Upper lobe of left lung (tissue), 6 donors: ENCODE measurements around the gene MAPK11. TPM values are rescaled to one million over a fixed set of nuclear protein-coding genes. Genes with fewer than 3 reads are reported as not detected.

Source experiments
- ATAC-seq, 2 donors: fragments of 200-7000 bp; cut with Tn5 transposase; one replicate each; pipeline ENCODE4 v1.9.1; 2022; ENCODE audit warnings: mild to moderate bottlenecking in 2 of 2, moderate library complexity in 2 of 2; ENCODE audit not compliant: low FRiP score in 2 of 2
- DNase-seq, 2 donors: peaks; one replicate each; pipeline ENCODE4 v3.0.0-alpha.2; 2019 to 2020
- H3K27ac ChIP-seq, 4 donors: fragments of 200-600 bp; sonication (generic); one replicate each; pipeline ENCODE4 v1.5.1; 2016 to 2019
- H3K27me3 ChIP-seq, 4 donors: fragments of 200-600 bp; sonication (generic); one replicate each; pipeline ENCODE4 v1.5.1; 2017 to 2019
- H3K36me3 ChIP-seq, 4 donors: fragments of 200-600 bp; sonication (generic); one replicate each; pipeline ENCODE4 v1.5.1; 2016 to 2019
- H3K4me1 ChIP-seq, 4 donors: fragments of 200-600 bp; sonication (generic); one replicate each; pipeline ENCODE4 v1.5.1; 2018 to 2019
- H3K4me3 ChIP-seq, 4 donors: fragments of 200-600 bp; sonication (generic); one replicate each; pipeline ENCODE4 v1.5.1; 2017 to 2019; ENCODE audit warnings: mild to moderate bottlenecking in 2 of 4, moderate library complexity in 1 of 4
- H3K9me3 ChIP-seq, 4 donors: fragments of 200-600 bp; sonication (generic); one replicate each; pipeline ENCODE4 v1.5.1; 2018 to 2019
- EP300 ChIP-seq, 4 donors: sonication (generic); formaldehyde crosslinking; IDR thresholded peaks; one replicate each; pipeline ENCODE4 v1.5.1; 2017; ENCODE audit warnings: antibody characterized with exemption in 4 of 4, control low read depth in 2 of 4
- POLR2A ChIP-seq, 4 donors: fragments of 450-650 bp; IDR thresholded peaks; one replicate each; pipeline ENCODE4 v1.5.1; 2016 to 2017; ENCODE audit warnings: antibody characterized with exemption in 4 of 4, mild to moderate bottlenecking in 2 of 4
- POLR2AphosphoS5 ChIP-seq, 2 donors: sonication (generic); formaldehyde crosslinking; IDR thresholded peaks; one replicate each; pipeline ENCODE4 v1.5.1; 2017; ENCODE audit warnings: antibody characterized with exemption in 2 of 2
- WGBS, 2 donors: methylation state at CpG; one replicate each; pipeline ENCODE4 v1.1.5; 2017 to 2018; 5-methylcytosine and 5-hydroxymethylcytosine counted together
- total RNA-seq, 6 donors: library from RNA; depleted of rRNA in 4 of 6; stranded (reverse); fragments of >200 nt in 4 of 6; gene quantifications; one replicate each; pipeline versions ENCODE4 v1.1.0 to v1.2.1, GENCODE V29; 2016 to 2021
- TF ChIP-seq, protein P1 (sequence below), 6 experiments: fragments of 450-650 bp in 4 of 6; fragments of 200-600 bp in 2 of 6; sonication (generic) in 2 of 6; IDR thresholded peaks; one replicate each; pipeline ENCODE4 v1.5.1; 2016 to 2019; ENCODE audit warnings: antibody characterized with exemption in 6 of 6
- donor health status: DM: no; HTN: no; CAD: no; lungs with moderate emphysema.
- donor health status: DM: no; HTN: yes; CAD: no; lungs with severe emphysema.

The MAPK11 gene
- total RNA-seq, 6 donors from 2014 or later, result 3.1 to 27.3 (median 8.6) TPM

- Histone ChIP-seq H3K27ac (peak overlapping the region; percentile 83 to 95 (median 94)), H3K9me3 (no peaks in the 10 kb centered on the region), H3K27me3 (no peaks in the 10 kb centered on the region), H3K4me3 (no peak overlapping the region), H3K4me1 (peaks cover 43 to 62% (median 53%) of the 10 kb centered on the region in 4 donors), H3K36me3 (peaks cover 0 to 3% (median 0%) of the 10 kb centered on the region in 4 donors)
- 26 to 37% methylated on average over 5 to 6 of the region's 7 CpGs for WGBS, 2 donors
- ATAC-seq, result peak; percentile 12 to 38
- peak; percentile 51 to 66 for TF ChIP-seq POLR2AphosphoS5 (IDR thresholded peaks at IDR 0.05)
- TF ChIP-seq POLR2A (IDR thresholded peaks at IDR 0.05), result peak in 1 of 4 donors; percentile 64
- TF ChIP-seq, protein P1, sequence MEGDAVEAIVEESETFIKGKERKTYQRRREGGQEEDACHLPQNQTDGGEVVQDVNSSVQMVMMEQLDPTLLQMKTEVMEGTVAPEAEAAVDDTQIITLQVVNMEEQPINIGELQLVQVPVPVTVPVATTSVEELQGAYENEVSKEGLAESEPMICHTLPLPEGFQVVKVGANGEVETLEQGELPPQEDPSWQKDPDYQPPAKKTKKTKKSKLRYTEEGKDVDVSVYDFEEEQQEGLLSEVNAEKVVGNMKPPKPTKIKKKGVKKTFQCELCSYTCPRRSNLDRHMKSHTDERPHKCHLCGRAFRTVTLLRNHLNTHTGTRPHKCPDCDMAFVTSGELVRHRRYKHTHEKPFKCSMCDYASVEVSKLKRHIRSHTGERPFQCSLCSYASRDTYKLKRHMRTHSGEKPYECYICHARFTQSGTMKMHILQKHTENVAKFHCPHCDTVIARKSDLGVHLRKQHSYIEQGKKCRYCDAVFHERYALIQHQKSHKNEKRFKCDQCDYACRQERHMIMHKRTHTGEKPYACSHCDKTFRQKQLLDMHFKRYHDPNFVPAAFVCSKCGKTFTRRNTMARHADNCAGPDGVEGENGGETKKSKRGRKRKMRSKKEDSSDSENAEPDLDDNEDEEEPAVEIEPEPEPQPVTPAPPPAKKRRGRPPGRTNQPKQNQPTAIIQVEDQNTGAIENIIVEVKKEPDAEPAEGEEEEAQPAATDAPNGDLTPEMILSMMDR (IDR thresholded peaks at IDR 0.05), result no peak
- no peak for TF ChIP-seq EP300 (IDR thresholded peaks at IDR 0.05)
- peak; percentile 84 to 87 for DNase-seq
These were observed 38.4 kb upstream of the MAPK11 start for GRCh38 chr22:50308597-50308935.

- Histone ChIP-seq H3K27ac (peak overlapping the region; percentile 83 to 95 (median 94)), H3K27me3 (no peaks in the 10 kb centered on the region), H3K4me1 (peaks cover 48 to 64% (median 57%) of the 10 kb centered on the region in 4 donors), H3K4me3 (peak overlapping the region in 2 of 4 donors; percentile 6 to 7), H3K36me3 (peaks cover 0 to 3% (median 0%) of the 10 kb centered on the region in 4 donors), H3K9me3 (no peaks in the 10 kb centered on the region)
- no peak for TF ChIP-seq POLR2AphosphoS5 (IDR thresholded peaks at IDR 0.05)
- no peak for TF ChIP-seq POLR2A (IDR thresholded peaks at IDR 0.05)
- WGBS, 2 donors, result 31 to 63% methylated on average over 6 of the region's 19 CpGs
- no peak for ATAC-seq
- DNase-seq, result peak in 1 of 2 donors; percentile 81
These were observed 37.9 kb upstream of the MAPK11 start for GRCh38 chr22:50307890-50308596.

DNA sequence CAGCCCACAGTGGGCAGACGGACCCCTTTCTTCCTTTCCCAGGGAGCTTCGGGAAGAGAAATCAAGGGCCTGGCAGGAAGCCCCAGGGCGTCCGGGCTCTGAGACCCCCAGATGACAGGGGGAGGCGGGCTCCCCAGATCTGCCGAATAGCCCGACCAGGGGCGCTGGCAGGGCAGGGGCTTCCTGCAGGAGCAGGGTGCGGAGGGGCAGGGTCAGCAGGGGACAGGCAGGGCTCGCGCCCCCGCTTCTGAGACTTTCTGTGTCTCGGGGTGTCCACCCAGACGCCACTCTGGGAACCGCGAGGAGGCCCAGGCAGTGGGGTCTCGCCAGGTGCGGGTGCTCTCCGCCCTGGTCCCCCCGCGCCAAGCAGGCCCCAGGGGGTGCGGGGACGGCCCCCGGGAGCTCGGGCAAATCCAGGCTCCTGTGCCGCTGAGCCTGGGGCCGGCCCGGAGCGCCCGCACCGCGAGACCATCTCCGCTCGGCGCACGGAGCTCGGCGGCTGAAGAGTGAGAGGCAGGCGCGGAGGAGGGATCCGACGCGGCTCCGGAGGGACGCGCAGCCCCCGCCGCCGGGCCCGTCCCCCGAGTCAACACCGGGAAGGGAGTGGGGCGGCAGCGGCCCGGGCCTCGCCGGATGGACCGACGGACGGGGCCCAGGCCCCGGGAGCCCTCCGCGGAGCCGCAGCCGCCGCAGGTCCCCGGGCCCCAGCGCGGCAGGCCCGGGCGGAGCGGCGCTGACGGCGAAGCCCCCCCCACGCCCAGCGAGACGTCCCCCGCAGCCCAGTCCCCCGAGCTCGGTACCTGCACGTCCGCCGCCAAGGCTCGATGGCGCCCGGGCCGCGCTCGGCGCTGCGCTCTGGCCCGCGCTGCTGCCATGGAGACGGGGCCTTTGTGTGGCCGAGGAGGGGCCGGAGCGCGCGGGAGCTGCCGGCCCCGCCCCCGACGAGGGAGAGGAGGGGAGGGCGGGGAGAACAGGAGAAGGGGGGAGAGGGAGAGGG lies 36.9 kb upstream of the MAPK11 start, which contains the start of gene PLXNB2:
Gene PLXNB2, minus strand, starts transcription at position 894 of the 997 bp plus-strand sequence. CDS start 17,062 bp downstream, outside the sequence.
- Histone ChIP-seq H3K9me3 (no peaks in the 10 kb centered on the region), H3K27me3 (no peaks in the 10 kb centered on the region), H3K4me3 (peak within 1 kb of the TSS; percentile 64 to 90 (median 88)), H3K36me3 (peaks cover 0 to 3% (median 0%) of the 10 kb centered on the region in 4 donors), H3K27ac (peak within 1 kb of the TSS; percentile 84 to 95 (median 94)), H3K4me1 (peaks cover 58 to 74% (median 67%) of the 10 kb centered on the region in 4 donors)
- peak in 2 of 4 donors; percentile 32 to 81 for TF ChIP-seq POLR2A (IDR thresholded peaks at IDR 0.05)
- TF ChIP-seq POLR2AphosphoS5 (IDR thresholded peaks at IDR 0.05), result peak; percentile 63 to 84
- no peak for TF ChIP-seq EP300 (IDR thresholded peaks at IDR 0.05)
- TF ChIP-seq, protein P1 (IDR thresholded peaks at IDR 0.05), result peak in 3 of 6 experiments; percentile 14 to 18 (median 16)
- 0% methylated on average over 16 to 18 of the region's 105 CpGs for WGBS, 2 donors
- peak; percentile 82 to 96 for DNase-seq
- ATAC-seq, result peak; percentile 30 to 74

DNA sequence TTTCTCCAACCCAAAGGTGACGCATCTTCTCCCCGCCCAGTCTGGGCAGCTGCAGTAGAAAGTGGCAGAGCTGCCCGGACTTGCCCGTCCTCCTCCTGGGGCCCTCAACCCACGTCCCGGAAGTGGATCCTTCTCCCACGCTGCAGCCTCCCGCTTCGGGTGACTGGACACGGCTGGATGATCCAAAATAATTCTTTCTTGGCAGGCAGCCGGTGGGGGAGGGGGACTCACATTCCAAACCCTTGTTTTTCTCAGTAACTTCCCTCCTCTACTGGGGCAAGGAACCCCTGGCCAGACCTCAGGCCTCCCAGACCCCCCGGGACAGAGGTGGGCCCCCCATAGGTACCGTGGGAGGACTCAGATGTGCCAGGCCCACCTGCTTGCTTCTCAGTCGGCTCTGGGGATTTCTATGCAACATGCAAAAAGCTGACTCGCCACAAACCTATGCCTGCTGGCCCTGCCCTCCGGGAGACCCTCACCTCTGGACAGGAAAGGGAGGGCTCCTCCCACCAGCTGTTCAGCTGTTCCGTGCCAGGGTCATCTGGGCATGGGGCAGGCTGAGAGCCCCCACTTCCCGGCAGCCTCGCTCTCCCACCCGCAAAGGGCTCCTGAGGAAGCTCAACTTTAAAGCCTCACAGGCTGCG lies 35.9 kb upstream of the MAPK11 start:
- Histone ChIP-seq H3K27ac (peak overlapping the region; percentile 84 to 95 (median 94)), H3K36me3 (no peaks in the 10 kb centered on the region), H3K9me3 (no peaks in the 10 kb centered on the region), H3K4me3 (peak overlapping the region; percentile 64 to 90 (median 88)), H3K27me3 (no peaks in the 10 kb centered on the region), H3K4me1 (peaks cover 68 to 84% (median 77%) of the 10 kb centered on the region in 4 donors)
- DNase-seq (peak in 1 of 2 donors; percentile 92), ATAC-seq (peak; percentile 59 to 75)
- WGBS, 2 donors, result 9 to 17% methylated on average over 6 to 20 of the region's 21 CpGs
- TF ChIP-seq POLR2A (IDR thresholded peaks at IDR 0.05) (peak in 2 of 4 donors; percentile 28 to 72), POLR2AphosphoS5 (IDR thresholded peaks at IDR 0.05) (peak; percentile 71 to 80)
- TF ChIP-seq, protein P1 (IDR thresholded peaks at IDR 0.05), result no peak
